Epithelial cell of proximal tubule (primary cell): Measurements from ENCODE around the gene C2CD4C. TPM values are rescaled to one million over a fixed set of nuclear protein-coding genes. Genes with fewer than 3 reads are reported as not detected.

Experiments used
- DNase-seq: peaks from one replicate; pipeline ENCODE4 v3.0.0-alpha.2; 2011; ENCODE audit warnings: low read depth
- H3K4me3 ChIP-seq: 2 replicates; pipeline ENCODE4 v1.5.1; 2011; ENCODE audit warnings: low read depth, mild to moderate bottlenecking, low read length
- CTCF ChIP-seq: conservative IDR thresholded peaks from 2 replicates; pipeline ENCODE4 v1.5.1; 2012; ENCODE audit warnings: low read depth, mild to moderate bottlenecking, low read length
- total RNA-seq: library from RNA; depleted of rRNA; stranded (reverse); fragments of >200 nt; gene quantifications from 2 replicates; pipeline ENCODE4 v1.2.3, GENCODE V29; 2015

C2CD4C gene
- total RNA-seq, 1 donor from 2014 or later = 0.12 TPM

- DNase-seq = no peak
- TF ChIP-seq CTCF = no peak
- no peak overlapping the region for H3K4me3 ChIP-seq
These were observed 7.0 kb downstream of the C2CD4C start for GRCh38 chr19:401866-402511.

- no peak overlapping the region for H3K4me3 ChIP-seq
- no peak for TF ChIP-seq CTCF
- DNase-seq = no peak
These were observed 7.7 kb downstream of the C2CD4C start for GRCh38 chr19:400976-401865.

GRCh38 chr19:399370-399769 lies 9.6 kb downstream of the C2CD4C start:
- H3K4me3 ChIP-seq = no peak overlapping the region
- no peak for TF ChIP-seq CTCF
- no peak for DNase-seq

- TF ChIP-seq CTCF = no peak
These were observed 10.2 kb downstream of the C2CD4C start for GRCh38 chr19:398719-399118.

GRCh38 chr19:397941-398706 lies 10.8 kb downstream of the C2CD4C start:
- DNase-seq = no peak
- TF ChIP-seq CTCF = no peak

More at GRCh38 chr19:398719-399118, 10.2 kb downstream of the C2CD4C start:
- H3K4me3 ChIP-seq = no peak overlapping the region
- DNase-seq = no peak

GRCh38 chr19:397321-397720 lies 11.6 kb downstream of the C2CD4C start:
- no peak for DNase-seq
- H3K4me3 ChIP-seq = no peak overlapping the region
- TF ChIP-seq CTCF = no peak

More at GRCh38 chr19:397941-398706, 10.8 kb downstream of the C2CD4C start:
- no peak overlapping the region for H3K4me3 ChIP-seq
